ENCODE data around the gene PLXNA3. TPM values are rescaled to one million over a fixed set of nuclear protein-coding genes. Genes with fewer than 3 reads are reported as not detected.
A peak's percentile ranks its signal among the peaks of the same experiment; 100 is the strongest.

Gene PLXNA3
- total and polyA plus RNA-seq, 2 donors (not counting 1 experiment from before 2014, with no cell fraction given) = 17.8 to 18.4 TPM

GRCh38 chrX:154488336-154489075, 30.4 kb downstream of the PLXNA3 start:
- Histone ChIP-seq H3K9me3 (ENCODE audit: control insufficient read depth, insufficient read depth, low read depth, low read length) (no peaks in the 10 kb centered on the region), H3K4me3 (replicated peaks in 1 of 4; ENCODE audit: control extremely low read depth in 1 of 4, insufficient read depth in 1 of 4, low read depth in 3 of 4, low read length in 4 of 4) (no peak overlapping the region), H3K27ac (ENCODE audit: insufficient read depth, low read length) (no peak overlapping the region), H3K4me2 (ENCODE audit: extremely low read depth, insufficient read depth, low read length) (no peak overlapping the region), H3K79me2 (ENCODE audit: control insufficient read depth, insufficient read depth, low read length) (peaks cover 4% of the 10 kb centered on the region), H3K4me1 (ENCODE audit: control insufficient read depth, extremely low read depth, insufficient read depth, low read length) (peaks cover 2% of the 10 kb centered on the region), H4K20me1 (ENCODE audit: control insufficient read depth, extremely low read depth, insufficient read depth, low read length) (no peaks in the 10 kb centered on the region), H3K36me3 (ENCODE audit: control insufficient read depth, insufficient read depth, low read length) (peaks cover 5% of the 10 kb centered on the region), H3K9ac (ENCODE audit: insufficient read depth, low read length) (no peak overlapping the region), H3K27me3 (ENCODE audit: control insufficient read depth, insufficient read depth, low read length) (no peaks in the 10 kb centered on the region), H2AFZ (ENCODE audit: low read length) (no peak overlapping the region)
- TF ChIP-seq EZH2 (IDR thresholded peaks at IDR 0.05; ENCODE audit: low read length, missing control alignments) (no peak), CTCF (conservative IDR thresholded peaks at IDR 0.05 in 1 of 2, IDR thresholded peaks at IDR 0.05 in 1 of 2; ENCODE audit: low read depth in 1 of 2, low read length in 2 of 2) (no peak)
- no peak for DNase-seq (ENCODE audit: low read depth in 2 of 2)

- H3K4me1 ChIP-seq (ENCODE audit: control insufficient read depth, extremely low read depth, insufficient read depth, low read length) = peaks cover 2% of the 10 kb centered on the region
- H3K9ac ChIP-seq (ENCODE audit: insufficient read depth, low read length) = peak overlapping the region; percentile 7
- H3K9me3 ChIP-seq (ENCODE audit: control insufficient read depth, insufficient read depth, low read depth, low read length) = no peaks in the 10 kb centered on the region
- H3K36me3 ChIP-seq (ENCODE audit: control insufficient read depth, insufficient read depth, low read length) = peaks cover 5% of the 10 kb centered on the region
- H3K79me2 ChIP-seq (ENCODE audit: control insufficient read depth, insufficient read depth, low read length) = peaks cover 4% of the 10 kb centered on the region
- no peak for TF ChIP-seq CTCF (conservative IDR thresholded peaks at IDR 0.05 in 1 of 2, IDR thresholded peaks at IDR 0.05 in 1 of 2; ENCODE audit: low read depth in 1 of 2, low read length in 2 of 2)
- peak overlapping the region in 2 of 4 experiments; percentile 38 to 62 for H3K4me3 ChIP-seq (replicated peaks in 1 of 4; ENCODE audit: control extremely low read depth in 1 of 4, insufficient read depth in 1 of 4, low read depth in 3 of 4, low read length in 4 of 4)
- H3K27me3 ChIP-seq (ENCODE audit: control insufficient read depth, insufficient read depth, low read length) = no peaks in the 10 kb centered on the region
- DNase-seq (ENCODE audit: low read depth in 2 of 2) = no peak
- H3K27ac ChIP-seq (ENCODE audit: insufficient read depth, low read length) = no peak overlapping the region
- no peak overlapping the region for H2AFZ ChIP-seq (ENCODE audit: low read length)
- H3K4me2 ChIP-seq (ENCODE audit: extremely low read depth, insufficient read depth, low read length) = peak overlapping the region; percentile 85
- H4K20me1 ChIP-seq (ENCODE audit: control insufficient read depth, extremely low read depth, insufficient read depth, low read length) = no peaks in the 10 kb centered on the region
Observed at GRCh38 chrX:154489182-154489581, 31.1 kb downstream of the PLXNA3 start.

GRCh38 chrX:154490021-154490413, 31.9 kb downstream of the PLXNA3 start:
- Histone ChIP-seq H3K4me3 (replicated peaks in 1 of 4; ENCODE audit: control extremely low read depth in 1 of 4, insufficient read depth in 1 of 4, low read depth in 3 of 4, low read length in 4 of 4) (peak overlapping the region; percentile 33 to 62 (median 48)), H3K27me3 (ENCODE audit: control insufficient read depth, insufficient read depth, low read length) (no peaks in the 10 kb centered on the region), H3K27ac (ENCODE audit: insufficient read depth, low read length) (peak overlapping the region; percentile 61), H3K36me3 (ENCODE audit: control insufficient read depth, insufficient read depth, low read length) (peaks cover 5% of the 10 kb centered on the region), H4K20me1 (ENCODE audit: control insufficient read depth, extremely low read depth, insufficient read depth, low read length) (no peaks in the 10 kb centered on the region), H3K9me3 (ENCODE audit: control insufficient read depth, insufficient read depth, low read depth, low read length) (no peaks in the 10 kb centered on the region), H3K79me2 (ENCODE audit: control insufficient read depth, insufficient read depth, low read length) (peaks cover 4% of the 10 kb centered on the region), H3K4me2 (ENCODE audit: extremely low read depth, insufficient read depth, low read length) (peak overlapping the region; percentile 85), H3K9ac (ENCODE audit: insufficient read depth, low read length) (peak overlapping the region; percentile 66), H2AFZ (ENCODE audit: low read length) (no peak overlapping the region), H3K4me1 (ENCODE audit: control insufficient read depth, extremely low read depth, insufficient read depth, low read length) (peaks cover 2% of the 10 kb centered on the region)
- DNase-seq (ENCODE audit: low read depth in 2 of 2) = peak; percentile 49 to 60
- TF ChIP-seq CTCF (conservative IDR thresholded peaks at IDR 0.05 in 1 of 2, IDR thresholded peaks at IDR 0.05 in 1 of 2; ENCODE audit: low read depth in 1 of 2, low read length in 2 of 2) (no peak), EZH2 (IDR thresholded peaks at IDR 0.05; ENCODE audit: low read length, missing control alignments) (no peak)
